ENCODE results near the gene GRPEL1.
"Not testable (repeated sequence)": the region's sequence is repeated elsewhere in the genome, so short reads cannot be mapped to it uniquely, and the experiment has no call there.

Gene GRPEL1

DNA sequence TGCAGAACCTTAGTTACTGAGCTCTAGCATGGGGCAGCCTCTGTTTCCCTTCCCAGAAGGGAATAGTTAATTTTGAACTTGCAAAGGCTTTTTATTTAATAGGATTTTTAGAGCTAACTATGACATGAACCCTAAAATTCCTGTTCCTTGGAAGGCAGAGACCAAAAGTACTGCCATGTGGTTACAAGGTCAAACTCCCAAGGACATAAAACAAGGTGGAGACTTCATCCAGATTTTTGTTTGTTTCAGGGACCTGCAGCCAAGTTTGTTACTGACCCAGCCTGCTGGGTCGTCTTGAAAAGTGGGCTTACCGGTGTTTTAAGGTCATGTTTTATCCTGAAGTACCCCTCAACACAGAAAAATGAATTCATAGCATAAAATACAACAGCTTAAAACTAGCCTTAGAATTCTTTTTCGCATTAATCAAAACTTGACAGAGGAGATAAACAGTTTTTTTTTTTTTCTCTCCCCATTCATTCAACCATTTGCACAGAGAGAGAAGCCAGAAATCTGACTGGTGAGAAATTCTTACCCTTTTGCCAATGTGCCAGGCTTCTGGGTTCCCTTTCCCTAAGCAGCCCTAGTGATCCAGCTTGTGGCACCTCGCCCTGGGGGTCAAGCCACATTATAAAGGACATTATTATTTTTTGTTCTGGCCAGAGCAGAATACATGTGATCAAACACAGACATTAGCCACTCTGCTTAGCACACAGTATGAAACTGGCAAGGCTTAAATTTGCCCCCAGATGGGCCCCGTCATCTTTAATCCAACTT, 21.5 kb upstream of the GRPEL1 start:
- no peak for DNase-seq

DNA sequence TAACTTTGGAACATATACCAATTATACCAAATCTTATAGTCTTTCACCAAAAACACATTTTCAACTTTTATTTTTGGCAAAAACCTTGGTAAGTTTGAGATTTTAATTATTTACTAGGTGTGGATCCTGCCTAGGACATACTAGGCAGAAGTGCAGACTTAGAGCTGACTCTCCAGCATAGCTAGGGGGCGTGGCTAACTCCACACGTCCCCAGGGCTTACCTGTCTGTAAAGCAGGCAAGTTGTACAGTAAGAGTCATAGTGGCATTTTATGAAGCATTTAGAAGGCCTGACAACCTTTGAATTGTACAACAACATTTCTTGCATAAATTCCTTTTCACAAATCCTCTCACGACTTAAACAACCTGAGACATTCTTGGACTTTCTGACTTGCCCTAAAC, 19.2 kb upstream of the GRPEL1 start:
- DNase-seq: no peak

DNA sequence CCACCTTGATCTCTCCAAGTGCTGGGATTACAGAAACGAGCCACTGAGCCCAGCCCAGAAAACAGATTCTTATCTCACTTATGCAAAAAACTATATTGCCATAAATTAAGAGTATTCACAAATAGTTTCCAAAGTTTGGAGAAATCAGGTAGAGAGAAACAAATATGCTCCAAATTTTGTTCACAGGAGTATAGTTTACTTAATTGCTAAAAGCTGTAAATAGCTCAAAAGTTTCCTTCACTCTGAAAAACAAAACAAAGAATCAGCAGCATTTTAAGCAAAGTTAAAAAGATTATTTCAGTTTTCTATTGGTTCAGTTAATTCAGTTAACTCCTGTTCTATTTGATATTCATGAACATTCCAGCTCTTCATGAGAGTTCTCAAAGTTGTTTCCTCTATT, 18.5 kb upstream of the GRPEL1 start:
- DNase-seq: no peak

DNA sequence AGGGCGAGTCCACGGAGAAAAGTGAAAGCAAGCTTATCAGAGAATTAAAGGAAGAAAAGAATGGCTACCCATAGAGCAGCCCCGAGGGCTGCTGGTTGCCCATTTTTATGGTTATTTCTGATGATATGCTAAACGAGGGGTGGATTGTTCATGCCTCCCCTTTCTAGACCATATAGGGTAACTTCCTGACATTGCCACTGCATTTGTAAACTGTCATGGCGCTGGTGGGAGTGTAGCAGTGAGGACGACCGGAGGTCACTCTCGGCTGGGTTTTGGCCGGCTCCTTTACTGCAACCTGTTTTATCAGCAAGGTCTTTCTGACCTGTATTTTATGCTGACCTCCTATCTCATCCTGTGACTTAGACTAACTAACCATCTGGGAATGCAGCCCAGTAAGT, 16.7 kb upstream of the GRPEL1 start:
- DNase-seq: not testable (repeated sequence)

DNA sequence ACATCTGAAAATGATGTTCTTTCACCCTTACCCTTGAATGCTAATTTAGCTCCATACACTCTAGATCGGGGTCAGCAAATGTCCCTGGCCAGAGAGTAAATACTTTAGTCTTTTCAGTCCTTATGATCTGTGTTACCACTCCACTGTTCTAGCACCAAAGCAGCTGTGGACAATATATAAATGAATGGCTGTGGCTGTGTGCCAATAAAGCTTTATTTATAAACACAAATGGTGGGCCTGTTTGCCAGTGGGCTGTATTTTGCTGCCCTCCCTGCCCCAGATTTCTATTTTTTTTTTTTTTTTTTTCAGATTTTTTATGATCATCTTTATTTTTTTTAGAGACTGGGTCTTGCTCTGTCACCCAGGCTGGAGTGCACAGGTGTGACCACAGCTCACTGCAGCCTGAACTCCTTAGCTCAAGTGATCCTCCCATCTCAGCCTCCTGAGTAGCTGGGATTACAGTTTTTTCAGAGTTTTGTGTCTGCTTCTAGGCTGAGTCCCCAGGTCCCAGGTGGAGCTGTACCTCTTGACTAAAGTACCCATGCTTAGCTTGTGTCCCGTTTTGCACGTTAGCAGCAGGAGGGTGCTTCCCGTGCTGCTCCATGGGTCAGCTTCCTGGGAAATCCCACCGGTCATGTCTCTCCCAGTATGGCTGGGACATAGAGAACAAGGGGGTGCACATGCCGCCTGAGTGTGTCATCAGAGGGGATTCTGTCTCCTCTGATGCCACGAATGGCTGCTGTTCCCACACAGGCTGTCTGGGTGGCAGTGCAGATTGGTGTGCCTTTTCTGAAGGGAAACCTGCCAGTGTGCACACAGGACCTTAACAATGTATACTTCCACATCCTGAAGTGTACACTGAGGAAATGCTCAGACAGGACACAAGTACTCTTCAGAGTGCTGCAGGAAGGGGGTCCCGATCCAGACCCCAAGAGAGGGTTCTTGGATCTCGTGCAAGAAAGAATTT, 16.0 kb upstream of the GRPEL1 start:
- DNase-seq: no peak

DNA sequence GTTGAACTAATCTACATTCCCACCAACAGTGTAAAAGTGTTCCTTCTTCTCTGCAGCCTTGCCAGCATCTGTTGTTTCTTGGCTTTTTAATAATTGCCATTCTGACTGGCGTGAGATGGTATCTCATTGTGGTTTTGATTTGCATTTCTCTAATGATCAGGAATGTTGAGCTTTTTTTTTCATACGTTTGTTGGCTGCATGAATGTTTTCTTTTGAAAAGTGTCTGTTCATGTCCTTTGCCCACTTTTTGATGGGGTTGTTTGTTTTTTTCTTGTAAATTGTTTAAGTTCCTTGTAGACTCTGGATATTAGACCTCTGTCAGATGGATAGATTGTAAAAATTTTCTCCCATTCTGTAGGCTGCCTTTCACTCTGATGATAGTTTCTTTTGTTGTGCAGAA, 12.0 kb upstream of the GRPEL1 start:
- not testable (repeated sequence) for DNase-seq

DNA sequence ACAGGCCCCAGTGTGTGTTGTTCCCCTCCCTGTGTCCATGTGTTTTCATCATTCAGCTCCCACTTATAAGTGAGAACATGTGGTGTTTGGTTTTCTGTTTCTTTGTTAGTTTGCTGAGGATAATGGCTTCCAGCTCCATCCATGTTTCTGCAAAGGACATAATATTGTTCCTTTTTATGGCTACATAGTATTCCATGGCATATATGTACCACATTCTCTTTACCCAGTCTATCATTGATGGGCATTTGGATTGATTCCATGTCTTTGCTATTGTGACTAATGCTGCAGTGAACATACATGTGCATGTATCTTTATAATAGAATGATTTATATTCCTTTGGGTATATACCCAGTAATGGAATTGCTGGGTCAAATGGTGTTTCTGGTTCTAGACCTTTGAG, 11.6 kb upstream of the GRPEL1 start:
- not testable (repeated sequence) for DNase-seq

DNA sequence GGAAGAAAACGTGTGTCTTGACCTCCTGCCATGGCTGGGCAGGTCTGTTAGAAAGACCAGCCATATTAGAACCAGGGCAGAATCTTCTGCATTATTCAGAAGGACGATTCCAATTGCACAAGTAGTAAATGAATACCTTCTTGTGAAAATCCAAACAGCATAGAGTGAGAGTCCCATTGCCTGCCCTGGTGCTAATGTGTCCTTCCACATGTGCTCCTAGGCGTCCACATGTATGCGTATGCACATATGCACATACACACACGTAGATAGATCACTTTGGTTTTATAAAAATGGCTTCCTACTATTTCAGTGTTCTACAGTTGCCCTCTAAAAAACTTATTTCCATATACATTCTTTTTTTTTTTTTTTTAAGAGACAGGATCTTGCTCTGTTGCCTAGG, 10.2 kb upstream of the GRPEL1 start:
- no peak for DNase-seq

DNA sequence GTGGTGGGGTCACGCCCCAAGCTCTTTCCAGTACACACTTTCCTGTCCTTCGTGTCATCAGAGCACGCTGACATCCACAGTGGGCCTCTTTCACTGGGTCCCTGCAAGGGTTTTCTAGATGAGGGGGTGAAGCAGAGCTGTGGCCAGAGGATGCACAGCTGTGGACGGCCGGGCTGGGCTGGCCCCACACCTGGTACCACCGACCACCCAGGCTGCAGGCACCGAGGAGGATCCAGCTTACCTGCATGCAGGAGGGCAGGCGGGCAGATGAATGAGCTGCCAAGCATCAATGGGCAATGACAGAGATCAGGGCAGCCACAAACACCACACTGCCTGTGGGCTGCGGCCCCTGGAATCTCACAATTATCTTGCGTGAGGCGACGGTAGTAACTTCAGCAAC, 9.5 kb upstream of the GRPEL1 start:
- DNase-seq: no peak

DNA sequence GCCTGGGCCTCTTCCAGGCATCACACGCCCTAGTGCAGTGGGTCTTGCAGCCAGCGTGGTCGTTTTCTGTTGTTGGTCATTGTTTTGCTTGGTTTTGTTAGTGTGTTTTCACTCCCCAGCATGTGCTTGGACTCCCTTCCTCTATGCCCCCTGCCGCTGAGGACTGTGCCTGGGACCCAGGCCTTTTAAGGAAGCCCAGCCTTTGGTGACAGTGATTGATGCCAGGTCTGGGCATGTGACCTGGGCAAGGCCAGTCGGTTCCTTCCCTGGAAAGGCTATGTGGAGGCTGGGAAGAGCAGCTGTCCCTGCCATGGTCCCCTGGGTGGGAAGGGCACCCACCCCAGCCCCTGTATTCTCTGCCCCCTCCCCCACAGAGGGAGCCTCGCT, 8.8 kb upstream of the GRPEL1 start:
- no peak for DNase-seq

DNA sequence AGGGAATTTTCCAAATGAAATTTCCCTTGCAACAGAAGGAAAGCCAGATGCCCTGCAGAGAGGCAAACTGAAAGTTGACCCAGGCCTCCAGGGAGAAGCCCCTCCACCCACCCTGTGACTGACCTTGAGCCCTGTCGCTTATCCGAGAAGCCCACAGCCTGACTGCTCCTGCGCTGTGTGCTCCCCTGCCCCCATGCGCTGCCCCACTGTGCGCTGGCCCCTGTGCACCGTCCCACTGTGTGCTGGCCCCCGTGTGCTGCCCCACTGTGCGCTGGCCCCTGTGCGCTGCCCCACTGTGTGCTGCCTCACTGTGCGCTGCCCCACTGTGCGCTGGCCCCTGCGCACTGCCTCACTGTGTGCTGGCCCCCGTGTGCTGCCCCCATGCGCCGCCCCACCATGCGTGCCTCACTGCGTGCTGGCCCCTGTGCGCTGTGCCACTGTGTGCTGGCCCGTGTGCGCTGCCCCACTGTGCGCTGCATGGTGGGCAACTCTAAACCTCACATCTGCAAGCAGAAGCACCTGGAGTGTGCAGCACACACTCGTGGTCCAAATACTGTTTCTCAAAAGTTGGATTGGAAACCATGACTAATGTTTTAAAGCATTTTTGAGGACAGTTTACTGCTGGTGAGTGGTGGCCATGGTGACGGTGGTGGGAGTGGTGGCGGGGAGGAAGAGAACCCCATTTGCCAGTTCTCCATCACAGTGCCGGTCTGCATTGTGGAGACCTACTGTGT, 8.3 kb upstream of the GRPEL1 start:
- no peak for DNase-seq

DNA sequence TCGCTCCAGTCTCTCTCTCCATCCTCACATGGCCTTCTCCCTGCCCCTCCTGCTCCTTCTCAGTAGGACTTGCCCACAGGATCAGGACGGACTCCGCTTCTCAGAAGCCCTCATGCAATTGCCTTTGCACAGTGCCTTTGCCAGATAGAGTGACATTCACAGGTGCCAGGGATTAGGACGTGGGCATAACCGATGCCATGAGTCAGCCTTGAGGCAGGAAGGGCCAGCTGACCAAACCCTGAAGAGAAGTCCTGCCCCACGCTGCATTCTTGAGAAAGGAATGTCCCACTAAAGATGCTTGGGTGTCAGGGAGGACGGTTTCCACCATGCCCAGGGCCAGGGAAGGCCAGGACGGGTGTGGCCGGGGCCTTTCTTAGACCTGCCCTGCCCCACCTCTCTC, 6.6 kb upstream of the GRPEL1 start:
- no peak for DNase-seq

DNA sequence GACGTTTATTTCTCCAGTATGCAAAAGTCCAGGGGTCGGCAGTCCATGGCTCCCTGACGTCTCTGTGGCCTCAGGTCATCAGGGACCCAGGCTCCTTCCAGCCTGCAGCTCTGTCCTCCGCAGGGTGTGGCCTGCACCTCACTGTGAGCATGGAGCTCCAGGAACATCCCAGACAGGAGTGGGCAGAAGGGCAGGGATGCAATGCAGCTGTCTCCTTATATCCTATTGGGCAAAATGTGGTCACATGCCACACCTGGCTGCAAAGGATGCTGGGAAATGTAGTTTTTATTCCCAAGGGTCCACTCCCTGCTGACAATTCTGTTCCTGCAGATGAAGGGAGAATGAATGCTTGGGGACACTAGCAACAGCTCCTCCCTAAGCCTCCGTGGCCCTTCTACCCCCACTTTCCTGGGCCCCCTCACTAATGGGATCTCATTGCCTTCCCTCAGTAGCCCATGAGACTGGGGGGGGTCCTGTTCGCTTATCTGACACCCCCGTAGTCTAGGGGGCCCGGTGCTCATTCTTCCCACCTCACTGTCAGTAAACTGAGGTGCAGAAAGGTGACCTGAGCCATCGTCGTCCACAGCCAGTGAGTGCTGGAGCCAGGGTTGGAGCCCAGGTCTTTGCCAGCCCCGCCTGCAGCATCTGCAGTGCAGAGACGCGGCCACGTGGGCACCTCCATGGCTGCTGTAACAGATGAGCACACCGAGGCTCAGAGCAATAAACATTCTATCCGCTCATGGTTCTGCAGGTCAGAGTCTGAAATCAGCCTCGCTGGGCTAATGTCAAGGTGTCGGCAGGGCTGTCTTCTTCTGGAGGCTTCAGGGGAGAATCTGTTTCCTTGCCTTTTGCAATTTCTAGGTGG, 5.9 kb upstream of the GRPEL1 start:
- DNase-seq: no peak

DNA sequence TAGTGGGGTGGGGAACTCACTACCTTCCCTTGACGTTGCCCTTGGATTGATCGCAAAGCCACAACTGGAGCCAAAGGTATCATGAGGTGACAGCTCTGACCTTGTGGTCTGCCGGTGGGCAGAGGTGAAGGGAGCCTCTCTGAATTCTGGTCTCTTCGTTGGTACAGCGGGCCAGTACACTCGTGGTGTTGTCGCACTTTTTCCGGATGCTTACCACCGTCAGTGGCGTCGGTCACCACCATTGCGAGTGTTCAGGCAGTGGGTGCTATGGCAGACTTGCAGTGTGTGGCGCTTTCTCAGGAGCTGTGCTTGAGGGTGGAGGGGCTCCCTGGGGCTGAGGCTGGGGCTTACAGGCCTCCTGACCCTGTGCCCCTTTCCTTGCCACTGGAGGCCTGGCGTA, 5.2 kb upstream of the GRPEL1 start:
- no peak for DNase-seq

DNA sequence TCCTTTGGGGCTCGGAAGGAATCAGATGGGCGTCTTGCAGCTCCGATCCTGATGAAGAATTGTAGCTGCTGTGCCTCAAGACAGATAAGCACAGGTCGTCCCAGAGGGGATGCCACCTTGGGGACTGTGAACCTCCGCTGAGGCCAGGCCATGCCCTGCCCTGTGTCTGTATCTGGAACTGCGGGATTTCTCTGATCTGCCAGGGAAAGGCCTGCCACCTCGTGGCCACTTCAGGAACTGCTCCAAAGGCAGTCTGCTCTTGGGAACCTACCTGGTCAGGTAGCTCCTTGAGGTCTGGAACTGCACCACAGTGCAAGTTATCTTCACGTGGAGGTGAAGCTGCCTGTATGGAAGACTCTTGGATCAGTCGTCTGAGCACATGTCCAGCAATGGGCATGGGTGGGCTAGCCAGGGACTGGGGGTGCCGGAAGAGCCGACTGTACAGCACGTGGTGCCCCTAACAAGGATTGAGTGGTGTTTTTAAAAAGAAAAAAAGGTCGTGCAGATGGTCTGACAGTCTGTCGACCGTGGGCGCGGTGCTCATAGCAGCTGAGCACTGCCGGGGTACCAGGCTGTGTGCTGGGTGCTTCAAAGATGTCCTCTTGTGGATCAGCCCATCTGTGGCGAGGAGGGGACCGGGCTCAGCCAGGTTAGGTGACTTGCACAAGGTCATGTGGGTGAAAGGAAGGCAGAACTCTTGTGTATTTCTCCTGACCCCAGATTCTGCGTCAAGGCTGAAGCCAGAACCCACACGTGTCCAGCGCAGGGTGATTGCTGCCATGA, 3.1 kb upstream of the GRPEL1 start:
- DNase-seq: peak; percentile 72 to 88 (median 83)

DNA sequence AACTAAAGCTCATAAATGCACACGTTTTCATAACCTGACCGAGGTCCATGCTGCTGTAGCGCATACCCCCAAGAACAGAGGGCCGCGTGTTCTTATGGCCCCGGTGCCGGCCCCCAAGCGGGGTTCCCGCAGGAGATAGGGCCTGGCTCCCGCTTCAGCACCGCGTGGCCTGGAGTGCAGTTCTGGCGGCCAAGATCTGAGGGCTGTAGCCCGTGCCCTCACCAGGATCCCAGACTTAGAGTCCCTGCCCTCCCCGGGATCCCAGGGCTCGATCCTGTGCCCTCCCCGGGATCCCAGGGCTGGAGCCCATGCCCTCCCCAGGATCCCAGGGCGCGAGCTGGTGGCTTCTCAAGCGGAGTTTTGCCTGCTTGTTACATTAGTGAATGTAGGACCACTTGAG, 1.0 kb upstream of the GRPEL1 start:
- no peak for DNase-seq

DNA sequence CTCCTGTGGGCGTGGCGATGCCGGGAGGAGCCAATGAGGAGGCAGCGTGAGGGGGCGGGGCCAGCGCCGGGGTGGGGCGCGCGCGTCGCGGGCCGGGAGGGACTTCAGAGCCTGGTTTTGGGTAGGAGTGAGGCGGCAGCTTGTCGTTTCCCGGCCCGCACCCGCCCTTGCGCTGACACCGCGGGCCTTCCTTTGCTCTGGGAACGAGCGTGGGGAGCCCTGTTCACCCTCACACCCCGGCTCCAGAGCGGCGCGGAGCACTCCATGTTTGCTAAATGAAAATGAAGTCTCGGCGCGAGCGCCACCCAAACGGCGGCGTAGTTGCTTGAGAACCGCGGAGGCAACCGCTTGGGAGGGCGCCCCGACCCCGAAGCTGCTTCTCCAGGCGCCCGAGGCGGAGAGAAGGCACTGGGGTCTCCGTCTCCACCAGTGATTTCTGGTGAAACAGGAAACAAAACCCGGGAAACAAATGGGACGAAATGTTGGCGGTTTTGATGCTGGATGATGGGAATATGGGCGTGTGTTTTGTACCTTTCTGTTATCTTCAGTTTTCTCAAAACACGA, 497 bp upstream of the GRPEL1 start:
- peak in 1 of 6 experiments; percentile 99 for DNase-seq

DNA sequence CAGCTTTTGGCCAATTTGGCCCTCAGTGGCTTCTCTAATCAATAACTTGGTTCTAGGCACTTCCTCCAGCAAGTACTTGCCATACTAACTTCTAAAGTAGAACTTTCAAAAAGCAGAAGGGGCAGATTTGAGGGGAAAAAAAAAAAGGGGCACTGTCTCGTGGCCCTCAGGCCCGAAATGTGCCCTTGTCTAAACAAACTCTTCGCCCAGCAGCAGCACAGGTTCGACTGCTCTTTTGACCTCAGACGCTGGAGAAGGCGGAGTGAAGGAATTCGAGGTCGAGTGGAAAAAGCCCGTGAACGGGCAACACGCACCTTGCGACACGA, 775 bp downstream of the GRPEL1 start:
- no peak for DNase-seq

DNA sequence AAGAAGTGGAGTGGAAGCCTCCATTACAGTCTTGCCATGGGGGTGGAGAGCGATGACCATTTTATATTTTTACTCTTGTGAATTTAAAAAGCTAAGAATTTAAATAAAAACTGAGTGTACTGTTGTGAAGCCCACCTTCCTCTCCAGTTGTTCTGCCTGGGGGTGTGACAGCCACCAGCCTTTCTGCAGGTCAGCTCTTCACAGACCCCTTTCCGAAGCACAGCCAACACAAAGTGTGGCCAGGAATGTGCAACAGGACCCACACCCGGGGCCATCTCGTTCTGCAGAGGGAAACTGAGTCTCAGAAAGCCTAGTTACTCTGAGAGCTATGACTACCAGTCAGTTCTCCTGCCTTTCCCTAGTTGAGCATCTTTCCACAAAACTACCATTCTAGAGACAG, 1.4 kb downstream of the GRPEL1 start:
- no peak for DNase-seq

DNA sequence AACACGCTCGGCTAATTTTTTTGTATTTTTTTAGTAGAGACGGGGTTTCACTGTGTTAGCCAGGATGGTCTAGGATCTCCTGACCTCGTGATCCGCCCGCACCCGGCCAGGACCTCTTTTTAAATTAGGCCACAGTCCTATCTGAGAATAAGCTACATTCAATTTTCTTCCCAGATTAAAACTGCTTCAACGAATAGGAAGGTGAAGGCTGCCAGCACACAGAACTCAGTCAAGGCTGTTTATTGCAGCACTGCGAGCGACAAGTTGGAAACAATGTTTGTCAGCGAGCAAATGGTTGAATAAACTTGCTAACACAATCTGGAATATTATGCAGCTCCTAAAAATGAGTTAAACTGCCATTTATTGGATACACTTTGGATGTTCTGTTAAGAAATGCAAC, 1.9 kb downstream of the GRPEL1 start:
- no peak for DNase-seq

DNA sequence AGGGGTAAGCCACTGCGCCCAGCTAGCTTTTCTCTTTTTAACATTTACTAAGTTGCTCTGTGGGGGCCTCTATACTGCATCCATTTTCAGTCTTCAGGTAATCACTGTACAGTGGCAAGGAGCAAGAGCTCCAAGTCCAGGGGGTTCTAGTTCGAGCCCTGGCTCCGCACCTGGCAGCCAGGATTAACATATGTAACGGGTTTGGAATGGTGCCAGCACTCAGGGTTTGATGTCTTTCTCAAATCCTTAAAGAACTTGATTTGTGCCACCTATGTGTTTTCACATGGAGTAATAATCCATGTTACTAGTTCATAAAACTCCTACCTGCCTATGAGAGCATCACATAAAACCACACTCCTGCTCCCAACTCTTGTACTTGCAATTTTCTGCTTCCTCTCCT, 4.5 kb downstream of the GRPEL1 start:
- no peak for DNase-seq

Data from stimulated activated naive CD4-positive, alpha-beta T cell (primary cell).